SK-N-SH treated with all-trans-retinoic acid at 6 μM for 48 hours (cell line): ENCODE results near the gene OLFML2A.

Experiments used
- ATAC-seq: fragments of 200-7000 bp; cut with Tn5 transposase; 3 replicates; pipeline ENCODE4 v1.9.1; 2020; ENCODE audit warnings: mild to moderate bottlenecking, moderate library complexity
- ARNTL ChIP-seq: fragments of 450-650 bp; formaldehyde crosslinking; IDR thresholded peaks from 2 replicates; pipeline ENCODE4 v1.5.0; 2020; ENCODE audit warnings: low read depth, mild to moderate bottlenecking, moderate library complexity, borderline replicate concordance
- BACH2 ChIP-seq: fragments of 250-450 bp; sonication (Bioruptor Pico); IDR thresholded peaks from 2 replicates; pipeline ENCODE4 v1.9.0; 2021; ENCODE audit warnings: mild to moderate bottlenecking, borderline replicate concordance
- CREB5 ChIP-seq: fragments of 250-450 bp; sonication (Bioruptor Pico); IDR thresholded peaks from 2 replicates; pipeline ENCODE4 v1.5.1; 2020; ENCODE audit warnings: low read depth, mild to moderate bottlenecking, moderate library complexity
- CSDC2 ChIP-seq: fragments of 250-450 bp; sonication (Bioruptor Pico); IDR thresholded peaks from 2 replicates; pipeline ENCODE4 v1.5.0; 2020; ENCODE audit warnings: mild to moderate bottlenecking, moderate library complexity
- CSRNP3 ChIP-seq: fragments of 250-450 bp; sonication (Bioruptor Pico); IDR thresholded peaks from 2 replicates; pipeline ENCODE4 v1.5.1; 2021; ENCODE audit warnings: mild to moderate bottlenecking, moderate library complexity
- ESRRG ChIP-seq: fragments of 250-450 bp; sonication (Bioruptor Pico); IDR thresholded peaks from 2 replicates; pipeline ENCODE4 v1.6.1; 2021; ENCODE audit warnings: mild to moderate bottlenecking
- GLIS3 ChIP-seq: fragments of 250-450 bp; sonication (Bioruptor Pico); IDR thresholded peaks from 2 replicates; pipeline ENCODE4 v1.5.0; 2020; ENCODE audit warnings: mild to moderate bottlenecking, moderate library complexity
- ISL1 ChIP-seq: fragments of 250-450 bp; sonication (Bioruptor Pico); IDR thresholded peaks from 2 replicates; pipeline ENCODE4 v2.1.2; 2022; ENCODE audit warnings: mild to moderate bottlenecking, moderate library complexity
- OSR1 ChIP-seq: fragments of 250-450 bp; sonication (Bioruptor Pico); IDR thresholded peaks from 2 replicates; pipeline ENCODE4 v1.8.0; 2022; ENCODE audit warnings: moderate library complexity, mild to moderate bottlenecking, inconsistent platforms
- PATZ1 ChIP-seq: fragments of 250-450 bp; sonication (Bioruptor Pico); IDR thresholded peaks from 2 replicates; pipeline ENCODE4 v1.8.0; 2020; ENCODE audit warnings: mild to moderate bottlenecking, moderate library complexity, borderline replicate concordance
- POU6F1 ChIP-seq: fragments of 250-450 bp; sonication (Bioruptor Pico); IDR thresholded peaks from 2 replicates; pipeline ENCODE4 v1.8.0; 2021; ENCODE audit warnings: low read depth, mild to moderate bottlenecking, moderate library complexity, borderline replicate concordance
- RARB ChIP-seq: fragments of 250-450 bp; sonication (Bioruptor Pico); IDR thresholded peaks from 2 replicates; pipeline ENCODE4 v1.8.0; 2021; ENCODE audit warnings: mild to moderate bottlenecking, moderate library complexity
- TCF4 ChIP-seq: fragments of 250-450 bp; sonication (Bioruptor Pico); IDR thresholded peaks from 2 replicates; pipeline ENCODE4 v1.8.0; 2021; ENCODE audit warnings: mild to moderate bottlenecking, moderate library complexity, borderline replicate concordance
- TOX ChIP-seq: fragments of 250-450 bp; sonication (Bioruptor Pico); IDR thresholded peaks from 2 replicates; pipeline ENCODE4 v1.8.0; 2021; ENCODE audit warnings: mild to moderate bottlenecking, moderate library complexity, borderline replicate concordance
- TSHZ2 ChIP-seq: fragments of 250-450 bp; sonication (Bioruptor Pico); IDR thresholded peaks from 2 replicates; pipeline ENCODE4 v1.5.0; 2020; ENCODE audit warnings: mild to moderate bottlenecking, moderate library complexity
- ZC3H10 ChIP-seq: fragments of 250-450 bp; sonication (Bioruptor Pico); IDR thresholded peaks from 2 replicates; pipeline ENCODE4 v1.5.1; 2021; ENCODE audit warnings: mild to moderate bottlenecking, moderate library complexity
- ZFP3 ChIP-seq: fragments of 250-450 bp; sonication (Bioruptor Pico); IDR thresholded peaks from 2 replicates; pipeline ENCODE4 v1.5.0; 2020; ENCODE audit warnings: mild to moderate bottlenecking, moderate library complexity
- ZFP30 ChIP-seq: fragments of 450-650 bp; formaldehyde crosslinking; IDR thresholded peaks from 2 replicates; pipeline ENCODE4 v1.5.0; 2022; ENCODE audit warnings: mild to moderate bottlenecking, moderate library complexity
- ZNF565 ChIP-seq: fragments of 450-650 bp; formaldehyde crosslinking; conservative IDR thresholded peaks from 2 replicates; pipeline ENCODE4 v1.5.0; 2020; ENCODE audit warnings: low read depth, mild to moderate bottlenecking, moderate library complexity
- ZNF8 ChIP-seq: fragments of 450-650 bp; formaldehyde crosslinking; IDR thresholded peaks from 2 replicates; pipeline ENCODE4 v1.5.0; 2020; ENCODE audit warnings: mild to moderate bottlenecking, moderate library complexity

Gene OLFML2A

GRCh38 chr9:124778575-124779367 is 1.8 kb downstream of the OLFML2A start (continued):
- TF ChIP-seq TSHZ2 (CRISPR knock-in tag) (no peak), OSR1 (CRISPR knock-in tag) (no peak), POU6F1 (CRISPR knock-in tag) (no peak), ZFP3 (CRISPR knock-in tag) (no peak; the same call in 1 of the 2 replicates), CSRNP3 (CRISPR knock-in tag) (no peak), BACH2 (CRISPR knock-in tag) (no peak), TCF4 (no peak), ESRRG (CRISPR knock-in tag) (no peak), GLIS3 (no peak), ISL1 (no peak)

GRCh38 chr9:124779368-124780059 is 2.6 kb downstream of the OLFML2A start:
- ATAC-seq: peak; percentile 78
- TF ChIP-seq TOX (CRISPR knock-in tag) (no peak), ZFP3 (CRISPR knock-in tag) (peak; percentile 93; the same call in 1 of the 2 replicates)

- no peak for ATAC-seq
- TF ChIP-seq ZNF565 (CRISPR knock-in tag) (no peak), ISL1 (no peak), TSHZ2 (CRISPR knock-in tag) (no peak), ZNF8 (CRISPR knock-in tag) (no peak), ARNTL (CRISPR knock-in tag) (no peak), RARB (no peak), ZFP30 (CRISPR knock-in tag) (no peak), CREB5 (CRISPR knock-in tag) (no peak), TOX (CRISPR knock-in tag) (no peak), CSDC2 (CRISPR knock-in tag) (no peak), ZC3H10 (no peak), ESRRG (CRISPR knock-in tag) (no peak), ZFP3 (CRISPR knock-in tag) (no peak), BACH2 (CRISPR knock-in tag) (no peak), POU6F1 (CRISPR knock-in tag) (no peak), TCF4 (no peak), PATZ1 (CRISPR knock-in tag) (no peak)
Observed at GRCh38 chr9:124780060-124780756, 3.3 kb downstream of the OLFML2A start.
